Activated CD4-positive, alpha-beta T cell treated with anti-CD3 and anti-CD28 coated beads for 36 hours (primary cell): ENCODE measurements around the gene ATP4B. TPM values are rescaled to one million over a fixed set of nuclear protein-coding genes. Genes with fewer than 3 reads are reported as not detected.
"Not testable (repeated sequence)": the region's sequence is repeated elsewhere in the genome, so short reads cannot be mapped to it uniquely, and the experiment has no call there.

Experiments used
- ATAC-seq: fragments of 200-7000 bp; cut with Tn5 transposase; one replicate; pipeline ENCODE4 v1.10.0; 2021; ENCODE audit warnings: mild to moderate bottlenecking, moderate library complexity
- CTCF ChIA-PET: fragments of 350-600 bp; sonication (Branson Sonifier 250); formaldehyde crosslinking; loops from one replicate; lab custom pipeline; 2021; ENCODE audit warnings: antibody characterized with exemption; lab: Charles Lee
- POLR2A ChIA-PET: fragments of 350-600 bp; sonication (Branson Sonifier 250); formaldehyde crosslinking; loops from one replicate; lab custom pipeline; 2021; ENCODE audit warnings: antibody characterized with exemption, inconsistent platforms; lab: Charles Lee
- DNase-seq: peaks from one replicate; pipeline ENCODE4 v3.0.0-alpha.2; 2020
- H3K27ac Mint-ChIP-seq: one replicate; pipeline ENCODE4 v1.8.0; 2021; ENCODE audit warnings: mixed read lengths
- H3K27me3 Mint-ChIP-seq: one replicate; pipeline ENCODE4 v1.8.0; 2021; ENCODE audit warnings: mixed read lengths
- H3K36me3 Mint-ChIP-seq: one replicate; pipeline ENCODE4 v1.8.0; 2021; ENCODE audit warnings: low read depth, mixed read lengths
- H3K4me1 Mint-ChIP-seq: one replicate; pipeline ENCODE4 v1.8.0; 2021; ENCODE audit warnings: mixed read lengths
- H3K4me3 Mint-ChIP-seq: one replicate; pipeline ENCODE4 v1.8.0; 2021; ENCODE audit warnings: mild to moderate bottlenecking, moderate library complexity, mixed read lengths
- H3K9me3 Mint-ChIP-seq: one replicate; pipeline ENCODE4 v1.8.0; 2021; ENCODE audit warnings: low read depth, mixed read lengths
- intact Hi-C, 2 experiments: fragments of 100-400 bp; cut with DNase I in 1 of 2; cut with micrococcal nuclease in 1 of 2; formaldehyde crosslinking; loops; one replicate each; pipeline versions ENCODE4 v1.14.2 to v1.15.1; 2022 to 2024; cut with DNase I, micrococcal nuclease
- total RNA-seq, 2 experiments: library from RNA; stranded (reverse); gene quantifications; one replicate each; pipeline ENCODE4 v1.2.3, GENCODE V29; 2021

The ATP4B gene
- total RNA-seq, 2 experiments from 2014 or later: not detected

GRCh38 chr13:113629866-113630265, 28.1 kb downstream of the ATP4B start:
- no peak for DNase-seq
- CTCF ChIA-PET: no interaction called here

GRCh38 chr13:113628291-113629270, 29.4 kb downstream of the ATP4B start:
- ATAC-seq (no peak), DNase-seq (no peak)
- intact Hi-C loops: no loop called here
- H3K4me1 Mint-ChIP-seq: peaks cover 12% of the 10 kb centered on the region
- no peak overlapping the region for H3K27ac Mint-ChIP-seq
- CTCF ChIA-PET: no interaction called here
- peaks cover 62% of the 10 kb centered on the region for H3K36me3 Mint-ChIP-seq
- no peak overlapping the region for H3K4me3 Mint-ChIP-seq
- POLR2A ChIA-PET: no interaction called here
- H3K9me3 Mint-ChIP-seq: no peaks in the 10 kb centered on the region
- no peaks in the 10 kb centered on the region for H3K27me3 Mint-ChIP-seq

More at GRCh38 chr13:113629866-113630265, 28.1 kb downstream of the ATP4B start:
- Mint-ChIP-seq H3K4me1 (peaks cover 25% of the 10 kb centered on the region), H3K27ac (no peak overlapping the region), H3K27me3 (no peaks in the 10 kb centered on the region), H3K9me3 (no peaks in the 10 kb centered on the region), H3K4me3 (no peak overlapping the region), H3K36me3 (peaks cover 67% of the 10 kb centered on the region)
- POLR2A ChIA-PET: no interaction called here
- intact Hi-C loops: no loop called here
- no peak for ATAC-seq

GRCh38 chr13:113627136-113627535, 30.9 kb downstream of the ATP4B start:
- Mint-ChIP-seq H3K27me3 (no peaks in the 10 kb centered on the region), H3K4me3 (no peak overlapping the region), H3K27ac (no peak overlapping the region), H3K9me3 (no peaks in the 10 kb centered on the region), H3K36me3 (peaks cover 53% of the 10 kb centered on the region), H3K4me1 (peaks cover 2% of the 10 kb centered on the region)
- ATAC-seq (no peak), DNase-seq (no peak)
- ChIA-PET CTCF (interaction anchor here (0.6 kb wide), 1 partner anchor 157 kb away, joined by 4 read pairs; no protein-coding TSS in a partner anchor), POLR2A (no interaction called here)
- intact Hi-C loops: no loop called here

DNA sequence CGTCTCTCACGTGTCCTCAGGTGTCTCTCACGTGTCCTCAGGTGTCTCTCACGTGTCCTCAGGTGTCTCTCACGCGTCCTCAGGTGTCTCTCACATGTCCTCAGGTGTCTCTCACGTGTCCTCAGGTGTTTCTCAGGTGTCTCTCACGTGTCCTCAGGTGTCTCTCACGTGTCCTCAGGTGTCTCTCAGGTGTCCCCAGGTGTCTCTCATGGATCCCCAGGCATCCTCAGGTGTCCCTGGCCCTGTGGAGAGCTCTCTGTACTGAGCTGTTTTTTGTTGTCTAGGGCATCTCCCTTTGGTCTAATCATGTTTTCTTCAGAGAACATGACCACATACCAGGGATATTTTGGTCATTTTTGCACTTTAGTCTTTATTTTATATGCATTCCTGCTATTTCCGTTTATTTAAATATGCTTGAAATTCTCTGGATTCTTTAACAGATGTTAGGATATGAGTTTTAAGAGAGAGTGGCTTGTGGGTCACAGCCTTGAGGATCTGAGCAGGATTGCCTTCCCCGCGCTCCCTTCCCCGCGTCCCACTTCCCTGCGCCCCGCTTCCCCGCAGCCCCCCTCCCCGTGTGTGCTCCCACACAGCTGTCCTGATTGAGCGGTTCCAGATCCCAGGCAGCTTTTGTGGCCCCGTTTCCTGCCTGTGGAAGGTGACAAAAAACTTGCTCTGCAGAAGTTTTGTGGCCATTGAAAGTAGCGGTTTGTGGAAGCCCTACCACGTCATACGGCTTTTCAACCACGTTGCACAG, 31.9 kb downstream of the ATP4B start:
- H3K9me3 Mint-ChIP-seq: no peaks in the 10 kb centered on the region
- H3K4me3 Mint-ChIP-seq: no peak overlapping the region
- H3K4me1 Mint-ChIP-seq: peaks cover 2% of the 10 kb centered on the region
- ChIA-PET CTCF (no interaction called here), POLR2A (no interaction called here)
- DNase-seq: no peak
- no peak for ATAC-seq
- H3K27me3 Mint-ChIP-seq: no peaks in the 10 kb centered on the region
- intact Hi-C loops: no loop called here
- peaks cover 45% of the 10 kb centered on the region for H3K36me3 Mint-ChIP-seq
- no peak overlapping the region for H3K27ac Mint-ChIP-seq

DNA sequence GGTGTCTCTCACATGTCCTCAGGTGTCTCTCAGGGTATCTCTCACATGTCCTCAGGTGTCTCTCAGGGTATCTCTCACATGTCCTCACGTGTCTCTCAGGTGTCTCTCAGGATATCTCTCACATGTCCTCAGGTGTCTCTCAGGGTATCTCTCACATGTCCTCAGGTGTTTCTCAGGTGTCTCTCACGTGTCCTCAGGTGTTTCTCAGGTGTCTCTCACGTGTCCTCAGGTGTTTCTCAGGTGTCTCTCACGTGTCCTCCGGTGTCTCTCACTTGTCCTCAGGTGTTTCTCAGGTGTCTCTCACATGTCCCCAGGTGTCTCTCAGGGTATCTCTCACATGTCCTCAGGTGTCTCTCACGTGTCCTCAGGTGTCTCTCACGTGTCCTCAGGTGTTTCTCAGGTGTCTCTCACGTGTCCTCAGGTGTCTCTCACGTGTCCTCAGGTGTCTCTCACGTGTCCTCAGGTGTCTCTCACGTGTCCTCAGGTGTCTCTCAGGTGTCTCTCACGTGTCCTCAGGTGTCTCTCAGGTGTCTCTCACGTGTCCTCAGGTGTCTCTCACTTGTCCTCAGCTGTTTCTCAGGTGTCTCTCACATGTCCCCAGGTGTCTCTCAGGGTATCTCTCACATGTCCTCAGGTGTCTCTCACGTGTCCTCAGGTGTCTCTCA, 33.2 kb downstream of the ATP4B start:
- intact Hi-C loops, H3K27ac Mint-ChIP-seq, H3K4me1 Mint-ChIP-seq: not testable (repeated sequence)

DNA sequence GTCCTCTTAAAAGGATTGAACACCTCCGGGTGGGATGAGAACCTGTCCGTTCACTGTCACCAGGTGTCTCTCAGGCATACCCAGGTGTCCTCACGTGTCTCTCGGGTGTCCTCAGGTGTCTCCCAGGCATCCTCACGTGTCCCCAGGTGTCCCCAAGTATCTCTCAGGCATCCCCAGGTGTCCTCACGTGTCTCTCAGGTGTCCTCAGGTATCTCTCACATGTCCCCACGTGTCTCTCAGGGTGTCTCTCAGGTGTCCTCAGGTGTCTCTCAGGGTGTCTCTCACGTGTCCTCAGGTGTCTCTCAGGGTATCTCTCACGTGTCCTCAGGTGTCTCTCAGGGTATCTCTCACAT, 33.8 kb downstream of the ATP4B start:
- peaks cover 34% of the 10 kb centered on the region for H3K36me3 Mint-ChIP-seq
- H3K9me3 Mint-ChIP-seq: no peaks in the 10 kb centered on the region
- H3K27ac Mint-ChIP-seq: no peak overlapping the region
- no peak overlapping the region for H3K4me3 Mint-ChIP-seq
- H3K4me1 Mint-ChIP-seq: no peaks in the 10 kb centered on the region
- POLR2A ChIA-PET: no interaction called here
- ATAC-seq (no peak), DNase-seq (no peak)
- CTCF ChIA-PET: no interaction called here
- H3K27me3 Mint-ChIP-seq: no peaks in the 10 kb centered on the region
- intact Hi-C loops: no loop called here

More for the DNA sequence above, 33.2 kb downstream of the ATP4B start:
- H3K9me3 Mint-ChIP-seq, CTCF ChIA-PET, H3K27me3 Mint-ChIP-seq, DNase-seq, ATAC-seq, H3K4me3 Mint-ChIP-seq, POLR2A ChIA-PET: not testable (repeated sequence)
- peaks cover 40% of the 10 kb centered on the region for H3K36me3 Mint-ChIP-seq

GRCh38 chr13:113623491-113624234, 34.3 kb downstream of the ATP4B start:
- POLR2A ChIA-PET: no interaction called here
- no peak overlapping the region for H3K4me3 Mint-ChIP-seq
- intact Hi-C loops: no loop called here
- no peaks in the 10 kb centered on the region for H3K9me3 Mint-ChIP-seq
- H3K27me3 Mint-ChIP-seq: no peaks in the 10 kb centered on the region
- CTCF ChIA-PET: no interaction called here
- H3K36me3 Mint-ChIP-seq: peaks cover 32% of the 10 kb centered on the region
- no peaks in the 10 kb centered on the region for H3K4me1 Mint-ChIP-seq
- no peak overlapping the region for H3K27ac Mint-ChIP-seq
- ATAC-seq (no peak), DNase-seq (no peak)

DNA sequence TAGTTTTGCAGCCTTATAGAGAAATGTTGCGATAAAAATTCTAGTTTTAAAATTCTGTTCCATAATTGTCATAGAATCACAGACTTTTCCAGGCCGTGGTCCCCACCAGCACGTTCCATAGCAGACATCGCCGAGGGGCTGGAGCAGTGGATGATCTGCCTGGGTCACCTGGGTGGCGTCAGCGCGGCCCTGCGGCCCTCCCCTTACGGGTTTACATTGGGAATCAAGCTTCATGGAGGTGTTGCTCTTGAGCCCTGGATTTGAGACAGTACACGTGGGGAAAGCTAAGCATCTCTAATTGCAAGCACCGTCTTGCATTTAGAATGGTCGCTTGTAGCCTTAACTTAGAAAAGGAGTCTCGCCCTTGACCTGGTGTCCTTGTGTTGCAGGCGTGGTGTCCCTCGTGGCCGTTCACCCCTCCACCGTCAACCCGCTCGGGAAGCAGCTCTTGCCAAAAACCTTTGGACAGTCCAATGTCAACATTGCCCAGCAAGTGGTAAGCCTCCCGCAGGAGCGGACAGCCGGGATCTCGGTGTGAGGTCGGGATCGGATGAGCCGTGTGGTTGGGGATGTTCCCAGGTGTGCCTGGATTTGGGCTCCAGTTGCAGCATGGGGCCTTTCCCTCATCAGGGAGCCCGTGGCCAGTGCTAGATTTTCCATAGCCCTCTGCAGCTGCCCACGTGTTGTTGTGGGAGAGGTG, 35.1 kb downstream of the ATP4B start:
- no peak for DNase-seq
- ChIA-PET CTCF (interaction anchor here (0.6 kb wide), 1 partner anchor 9 kb away, joined by 3 read pairs; no protein-coding TSS in a partner anchor), POLR2A (no interaction called here)
- Mint-ChIP-seq H3K4me1 (no peaks in the 10 kb centered on the region), H3K36me3 (peaks cover 28% of the 10 kb centered on the region), H3K27me3 (no peaks in the 10 kb centered on the region), H3K9me3 (no peaks in the 10 kb centered on the region), H3K4me3 (no peak overlapping the region), H3K27ac (no peak overlapping the region)
- intact Hi-C loops: no loop called here
- no peak for ATAC-seq

- peaks cover 25% of the 10 kb centered on the region for H3K36me3 Mint-ChIP-seq
- intact Hi-C loops, H3K4me3 Mint-ChIP-seq, H3K27ac Mint-ChIP-seq, POLR2A ChIA-PET, H3K4me1 Mint-ChIP-seq, H3K9me3 Mint-ChIP-seq, DNase-seq, ATAC-seq, H3K27me3 Mint-ChIP-seq, CTCF ChIA-PET: not testable (repeated sequence)
Measured at GRCh38 chr13:113621986-113622550, 35.9 kb downstream of the ATP4B start.

- H3K27me3 Mint-ChIP-seq, POLR2A ChIA-PET, H3K4me3 Mint-ChIP-seq, H3K27ac Mint-ChIP-seq, DNase-seq, H3K9me3 Mint-ChIP-seq, intact Hi-C loops, CTCF ChIA-PET, H3K4me1 Mint-ChIP-seq, ATAC-seq: not testable (repeated sequence)
- peaks cover 20% of the 10 kb centered on the region for H3K36me3 Mint-ChIP-seq
Measured at GRCh38 chr13:113621498-113621897, 36.5 kb downstream of the ATP4B start.
